Uterus (tissue), 2 donors: Measurements from ENCODE around the gene SH2D4B.

Source experiments
- CTCF ChIP-seq, 4 experiments: fragments of 200-600 bp in 2 of 4; fragments of 450-650 bp in 2 of 4; sonication (generic) in 2 of 4; IDR thresholded peaks; one replicate each; pipeline ENCODE4 v1.5.1; 2016 to 2019; ENCODE audit warnings: antibody characterized with exemption in 4 of 4, mild to moderate bottlenecking in 2 of 4, moderate library complexity in 1 of 4
- POLR2A ChIP-seq, 2 donors: fragments of 450-650 bp; IDR thresholded peaks; one replicate each; pipeline ENCODE4 v1.6.1; 2016; ENCODE audit warnings: antibody characterized with exemption in 2 of 2, mild to moderate bottlenecking in 1 of 2, moderate library complexity in 1 of 2

GRCh38 chr10:80582286-80582960 is 44.7 kb downstream of the SH2D4B start:
- TF ChIP-seq POLR2A (IDR thresholded peaks at IDR 0.05) (no peak), CTCF (IDR thresholded peaks at IDR 0.05) (no peak)
